Neural cell (in vitro differentiated cells): ENCODE results near the gene SPRN.

Experiments
- SMC3 ChIP-seq: fragments of 450-650 bp; conservative IDR thresholded peaks from 2 replicates; pipeline ENCODE4 v1.6.1; 2014; ENCODE audit warnings: antibody characterized with exemption, mild to moderate bottlenecking, moderate library complexity; ENCODE audit not compliant: poor library complexity
- TAF1 ChIP-seq: IDR thresholded peaks from 2 replicates; pipeline ENCODE4 v1.6.1; 2012; ENCODE audit warnings: low read depth

DNA sequence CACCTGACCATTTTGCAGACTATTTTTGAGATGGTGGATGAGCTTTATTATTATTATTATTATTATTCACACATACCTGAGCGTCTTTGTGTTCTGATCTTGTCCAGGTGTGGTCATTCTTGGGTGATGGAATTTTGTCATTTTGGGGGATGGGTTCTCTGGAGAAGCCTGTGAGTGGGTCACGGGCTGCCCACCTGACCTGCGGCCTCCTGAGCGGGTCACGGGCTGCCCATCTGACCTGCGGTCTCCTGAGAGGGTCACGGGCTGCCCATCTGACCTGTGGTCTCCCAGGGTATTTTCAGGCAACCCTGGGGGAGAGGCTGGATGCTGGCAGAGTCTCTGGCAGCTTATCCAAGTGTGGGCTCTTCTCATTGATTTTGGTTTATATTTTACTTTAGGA, 36.6 kb upstream of the SPRN start:
- no peak for TF ChIP-seq SMC3
- TF ChIP-seq TAF1 = no peak
